NOMO-1 treated with dmso at 0.1 percent for 144 hours (cell line): Measurements from ENCODE around the gene KIRREL3.
"Not testable (repeated sequence)": the region's sequence is repeated elsewhere in the genome, so short reads cannot be mapped to it uniquely, and the experiment has no call there.

Experiments
- DNase-seq: peaks from one replicate; lab custom pipeline; 2025; ENCODE audit not compliant: unreplicated experiment; lab: John Stamatoyannopoulos, UW

KIRREL3 gene

GRCh38 chr11:126396266-126396665 is 604.3 kb downstream of the KIRREL3 start:
- not testable (repeated sequence) for DNase-seq

GRCh38 chr11:126395784-126396183 is 604.8 kb downstream of the KIRREL3 start:
- DNase-seq: not testable (repeated sequence)

GRCh38 chr11:126394634-126395072 is 605.9 kb downstream of the KIRREL3 start:
- not testable (repeated sequence) for DNase-seq

GRCh38 chr11:126394036-126394435 is 606.5 kb downstream of the KIRREL3 start:
- DNase-seq: no peak

DNA sequence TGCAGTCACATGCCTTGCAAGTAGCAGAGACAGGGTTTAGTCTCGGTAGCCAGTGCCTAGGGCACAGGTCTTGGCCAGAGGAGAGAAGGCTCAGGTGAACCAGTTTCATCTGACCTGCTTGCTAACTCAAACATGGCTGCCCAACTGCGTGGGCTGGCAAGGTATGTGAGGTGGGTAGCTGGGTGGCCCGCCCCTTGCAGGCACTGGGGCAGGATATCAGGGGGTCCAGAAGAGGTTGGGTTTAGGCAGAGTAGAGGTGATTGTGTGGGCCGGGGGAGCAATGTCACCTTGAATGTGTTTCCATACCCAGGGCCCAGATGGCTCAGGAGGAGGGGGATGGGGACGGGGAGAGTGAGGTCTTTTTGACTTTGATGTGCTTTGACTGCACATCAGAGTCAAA is 607.4 kb downstream of the KIRREL3 start:
- DNase-seq: no peak

DNA sequence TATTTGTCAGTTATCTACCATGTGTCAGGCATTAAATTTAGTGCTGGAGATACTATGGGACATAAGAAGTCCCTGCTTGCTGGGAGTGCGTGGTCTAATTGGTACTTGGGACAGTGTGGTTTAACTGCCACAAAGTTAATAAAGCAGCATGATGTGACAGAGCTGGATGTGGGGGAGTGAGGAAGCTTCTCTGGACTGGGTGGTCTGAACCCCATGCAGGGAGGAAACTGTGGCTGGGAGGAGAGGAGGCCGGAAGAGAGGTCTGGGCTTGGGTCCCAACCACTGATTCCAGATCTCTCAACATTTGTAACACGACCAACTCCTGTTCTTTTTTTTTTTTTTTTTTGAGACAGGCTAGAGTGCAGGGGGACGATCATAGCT is 607.9 kb downstream of the KIRREL3 start:
- peak; percentile 48 for DNase-seq

GRCh38 chr11:126391970-126392632 is 608.5 kb downstream of the KIRREL3 start:
- peak; percentile 30 for DNase-seq

- no peak for DNase-seq
These were observed 609.1 kb downstream of the KIRREL3 start for GRCh38 chr11:126391286-126391954.

DNA sequence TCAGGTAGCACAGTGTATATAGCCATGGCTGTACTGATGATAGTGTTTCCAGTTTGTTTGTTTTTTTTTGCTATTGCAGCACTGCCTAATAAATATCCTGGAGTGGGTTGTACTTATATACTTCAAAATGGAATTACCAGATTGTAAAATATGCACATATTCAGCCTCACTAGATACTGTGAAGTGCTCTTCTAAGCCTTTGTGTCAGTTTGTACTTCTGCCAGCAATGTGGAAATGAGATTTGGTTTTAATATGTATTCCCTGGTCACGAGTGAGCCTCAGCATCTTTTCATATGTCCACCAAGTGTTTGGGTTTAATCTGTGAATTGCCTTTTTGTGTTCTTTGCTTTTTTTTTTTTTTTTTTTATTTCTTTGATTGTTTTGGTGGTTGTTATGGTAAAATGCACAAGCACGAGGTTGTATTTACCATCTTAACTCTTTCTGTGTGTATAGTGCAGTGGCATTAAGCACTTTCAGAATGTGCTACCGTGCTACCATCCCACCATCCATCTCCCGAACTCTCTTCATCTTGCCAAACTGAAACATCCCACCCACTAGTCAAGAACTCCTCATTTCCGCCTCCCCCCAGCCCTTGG is 610.2 kb downstream of the KIRREL3 start:
- DNase-seq: no peak

GRCh38 chr11:126387857-126388256 is 612.7 kb downstream of the KIRREL3 start:
- no peak for DNase-seq

- DNase-seq: peak; percentile 77
These were observed 613.9 kb downstream of the KIRREL3 start for GRCh38 chr11:126386729-126387071.

DNA sequence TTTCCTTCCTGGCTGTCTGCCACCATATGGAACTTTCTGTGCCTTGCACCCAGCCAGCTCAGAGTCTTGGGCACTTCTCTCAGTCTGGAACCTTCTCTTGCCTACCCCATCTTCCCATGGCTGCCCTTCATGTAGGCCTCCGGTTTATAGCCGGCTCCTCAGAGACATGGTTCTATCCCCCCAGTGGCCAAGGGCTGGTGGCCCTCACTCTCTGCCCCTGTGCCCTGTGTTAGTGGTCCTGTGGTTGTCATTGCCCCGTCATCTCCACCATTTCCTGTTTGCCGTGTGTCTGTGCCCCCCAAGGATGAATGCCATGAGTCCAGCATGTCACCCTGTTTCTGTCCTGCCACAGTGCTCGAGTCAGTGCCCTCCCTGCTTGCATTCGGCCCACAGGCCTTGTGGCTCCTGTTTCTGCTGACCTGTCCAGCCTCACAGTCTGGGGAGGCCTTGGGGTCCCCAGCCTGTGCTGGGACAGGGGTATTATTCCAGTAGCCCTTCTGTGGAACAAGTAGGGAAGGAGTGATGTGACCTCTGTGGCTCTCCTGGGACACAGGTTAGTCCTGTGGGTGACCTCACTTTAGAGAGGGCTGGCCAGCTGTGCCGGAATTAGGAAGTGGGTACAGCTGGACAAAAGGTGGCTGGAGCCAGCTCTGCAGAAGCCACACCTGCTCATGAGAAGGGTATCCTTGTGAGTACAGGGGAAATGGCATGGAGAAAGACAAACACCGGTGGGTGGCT is 614.4 kb downstream of the KIRREL3 start:
- DNase-seq: no peak

GRCh38 chr11:126384449-126385070 is 616.0 kb downstream of the KIRREL3 start:
- DNase-seq: no peak

- DNase-seq: no peak
These were observed 616.9 kb downstream of the KIRREL3 start for GRCh38 chr11:126383339-126384335.

DNA sequence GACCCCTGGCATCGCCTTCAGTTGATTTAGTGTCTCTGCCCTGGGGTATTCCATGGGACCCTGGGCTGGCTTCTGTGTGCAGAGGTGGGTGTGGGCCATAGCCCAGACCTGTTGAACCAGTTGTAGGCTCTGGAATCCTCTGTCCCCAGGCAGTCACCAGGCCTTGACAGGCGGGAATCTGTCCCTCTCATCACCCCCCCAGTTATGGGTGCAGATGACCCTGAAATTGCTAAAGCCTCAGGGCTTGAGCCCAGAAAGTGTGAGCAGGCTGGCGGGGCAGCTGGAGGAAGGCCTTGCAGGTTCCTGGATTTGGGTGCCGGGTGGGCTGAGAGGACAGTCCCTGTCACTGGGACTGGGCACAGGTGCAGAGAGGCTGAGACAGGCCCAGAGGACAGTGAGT is 617.9 kb downstream of the KIRREL3 start:
- DNase-seq: not testable (repeated sequence)

DNA sequence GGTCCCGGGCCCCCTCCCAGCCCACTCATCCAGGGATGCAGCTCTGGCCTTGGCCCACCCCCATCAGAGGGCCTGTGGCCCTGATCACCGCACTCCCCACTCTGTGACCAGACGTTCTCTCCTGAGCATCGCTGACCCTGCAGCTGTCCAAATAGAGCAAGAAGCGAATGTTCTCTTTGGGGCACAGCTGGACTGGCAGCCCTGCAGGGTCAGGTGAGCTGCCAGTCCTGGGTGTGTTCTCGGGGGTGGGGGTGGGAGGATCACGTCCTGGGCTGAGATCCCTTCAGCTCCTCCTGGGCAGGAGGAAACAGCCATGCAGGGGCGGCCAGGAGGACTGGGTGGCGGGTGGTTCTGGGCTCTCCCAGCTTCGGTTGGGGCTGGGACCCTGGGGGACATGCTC is 618.6 kb downstream of the KIRREL3 start:
- DNase-seq: not testable (repeated sequence)

- no peak for DNase-seq
These were observed 619.7 kb downstream of the KIRREL3 start for GRCh38 chr11:126380909-126381308.

DNA sequence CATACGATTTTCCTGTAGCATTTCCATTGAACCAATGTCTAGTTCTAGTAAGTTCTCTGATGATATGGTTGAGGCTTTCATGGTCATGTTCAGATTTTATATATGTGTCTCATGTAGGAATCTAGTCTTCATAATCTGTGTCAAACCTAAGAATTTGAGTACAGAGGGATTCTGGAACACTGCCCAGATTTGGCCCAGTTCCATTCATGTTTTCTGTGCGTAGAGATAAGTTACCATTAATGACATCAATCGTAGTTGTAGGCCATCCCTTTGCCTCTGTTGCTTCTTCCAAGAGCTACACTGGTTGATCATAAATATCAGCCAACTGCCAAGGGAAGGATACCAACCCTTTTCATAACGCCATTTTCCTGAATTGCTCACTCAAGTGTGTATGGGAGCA is 621.8 kb downstream of the KIRREL3 start:
- no peak for DNase-seq

DNA sequence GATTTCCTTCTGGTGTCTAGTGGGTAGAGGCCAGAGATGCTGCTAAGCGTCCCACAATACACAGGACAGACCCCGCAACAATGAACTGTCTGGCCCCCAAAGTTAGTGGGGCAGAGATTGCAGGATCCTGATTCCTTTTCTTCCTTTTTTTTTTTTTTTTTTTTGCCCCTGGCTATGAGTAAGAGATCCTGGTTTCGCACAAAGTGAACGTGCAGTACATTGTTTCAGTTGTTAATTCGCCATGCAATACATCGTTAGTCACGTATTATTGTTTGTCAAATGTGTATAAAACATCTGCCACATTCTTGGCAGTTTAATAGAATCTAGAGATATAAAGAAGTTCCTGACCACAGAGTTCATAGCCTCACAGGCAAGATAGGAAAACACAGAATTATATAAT is 624.8 kb downstream of the KIRREL3 start:
- no peak for DNase-seq
